CD4-positive, alpha-beta T cell (primary cell): Measurements from ENCODE around the gene ABCC3. TPM values are rescaled to one million over a fixed set of nuclear protein-coding genes. Genes with fewer than 3 reads are reported as not detected.

ENCODE experiments used
- ATAC-seq: fragments of 200-7000 bp; cut with Tn5 transposase; one replicate; pipeline ENCODE4 v1.10.0; 2022; ENCODE audit warnings: mild to moderate bottlenecking; ENCODE audit not compliant: poor library complexity
- CTCF ChIA-PET: fragments of 350-600 bp; sonication (Branson Sonifier 250); formaldehyde crosslinking; loops from one replicate; lab custom pipeline; 2021; ENCODE audit warnings: antibody characterized with exemption, inconsistent platforms; lab: Charles Lee
- POLR2A ChIA-PET: fragments of 350-600 bp; sonication (Branson Sonifier 250); formaldehyde crosslinking; loops from one replicate; lab custom pipeline; 2021; ENCODE audit warnings: antibody characterized with exemption, inconsistent platforms; lab: Charles Lee
- DNase-seq, 14 experiments: peaks; one replicate each; pipeline ENCODE4 v3.0.0-alpha.2; 2013 to 2020; ENCODE audit warnings: mixed read lengths in 2 of 14
- H3K27ac ChIP-seq, 2 donors: one replicate each; pipeline versions ENCODE4 v1.5.1 to v1.7.0; 2013; ENCODE audit warnings: low read length in 2 of 2, low read depth in 1 of 2, mild to moderate bottlenecking in 1 of 2
- H3K27me3 ChIP-seq, 2 experiments: 1 replicate in 1 of 2; 2 replicates in 1 of 2; pipeline versions ENCODE4 v1.6.1 to v1.7.0; 2013; ENCODE audit warnings: low read length in 2 of 2, control low read depth in 1 of 2, mild to moderate bottlenecking in 1 of 2, moderate library complexity in 1 of 2; ENCODE audit not compliant: insufficient read depth in 2 of 2, control insufficient read depth in 1 of 2
- H3K36me3 ChIP-seq: one replicate; pipeline ENCODE4 v1.6.1; 2013; ENCODE audit warnings: low read length, control low read depth; ENCODE audit not compliant: insufficient read depth
- H3K4me1 ChIP-seq: one replicate; pipeline ENCODE4 v1.6.1; 2013; ENCODE audit warnings: low read length, control low read depth; ENCODE audit not compliant: insufficient read depth
- H3K4me3 ChIP-seq: one replicate; pipeline ENCODE4 v1.5.1; 2013; ENCODE audit warnings: mild to moderate bottlenecking, low read length, moderate library complexity
- H3K9me3 ChIP-seq, 2 experiments: 1 replicate in 1 of 2; 2 replicates in 1 of 2; pipeline versions ENCODE4 v1.6.1 to v1.7.0; 2013; ENCODE audit warnings: low read length in 2 of 2, mild to moderate bottlenecking in 2 of 2, control low read depth in 1 of 2, moderate library complexity in 1 of 2; ENCODE audit not compliant: control insufficient read depth in 1 of 2, insufficient read depth in 1 of 2
- H3K27ac Mint-ChIP-seq: one replicate; pipeline ENCODE4 v1.8.0; 2020; ENCODE audit warnings: mixed read lengths
- H3K27me3 Mint-ChIP-seq: one replicate; pipeline ENCODE4 v1.8.0; 2021; ENCODE audit warnings: mixed read lengths
- H3K36me3 Mint-ChIP-seq: one replicate; pipeline ENCODE4 v1.8.0; 2021; ENCODE audit warnings: low read depth, mixed read lengths
- H3K4me1 Mint-ChIP-seq: one replicate; pipeline ENCODE4 v1.8.0; 2021; ENCODE audit warnings: low read depth, mixed read lengths
- H3K4me3 Mint-ChIP-seq: one replicate; pipeline ENCODE4 v1.8.0; 2020; ENCODE audit warnings: mild to moderate bottlenecking, mixed read lengths
- H3K9me3 Mint-ChIP-seq: one replicate; pipeline ENCODE4 v1.8.0; 2020; ENCODE audit warnings: mixed read lengths
- intact Hi-C, 2 experiments: fragments of 100-400 bp; cut with DNase I in 1 of 2; cut with micrococcal nuclease in 1 of 2; formaldehyde crosslinking; loops; one replicate each; pipeline versions ENCODE4 v1.15.1 to v1.9.0; 2023 to 2025; cut with DNase I, micrococcal nuclease
- total RNA-seq, 174 experiments: library from RNA in 2 of 174; stranded (reverse) in 2 of 174; gene quantifications; one replicate each; pipeline ENCODE4 v1.2.3 and lab custom pipeline; 2021 to 2026
- TF ChIP-seq, protein P1 (sequence below): fragments of 200-600 bp; IDR thresholded peaks from one replicate; pipeline ENCODE4 v1.8.0; 2022; ENCODE audit warnings: antibody characterized with exemption, mild to moderate bottlenecking

The ABCC3 gene
- total RNA-seq, 2 experiments from 2014 or later = 0.19 TPM; not detected in 1

DNA sequence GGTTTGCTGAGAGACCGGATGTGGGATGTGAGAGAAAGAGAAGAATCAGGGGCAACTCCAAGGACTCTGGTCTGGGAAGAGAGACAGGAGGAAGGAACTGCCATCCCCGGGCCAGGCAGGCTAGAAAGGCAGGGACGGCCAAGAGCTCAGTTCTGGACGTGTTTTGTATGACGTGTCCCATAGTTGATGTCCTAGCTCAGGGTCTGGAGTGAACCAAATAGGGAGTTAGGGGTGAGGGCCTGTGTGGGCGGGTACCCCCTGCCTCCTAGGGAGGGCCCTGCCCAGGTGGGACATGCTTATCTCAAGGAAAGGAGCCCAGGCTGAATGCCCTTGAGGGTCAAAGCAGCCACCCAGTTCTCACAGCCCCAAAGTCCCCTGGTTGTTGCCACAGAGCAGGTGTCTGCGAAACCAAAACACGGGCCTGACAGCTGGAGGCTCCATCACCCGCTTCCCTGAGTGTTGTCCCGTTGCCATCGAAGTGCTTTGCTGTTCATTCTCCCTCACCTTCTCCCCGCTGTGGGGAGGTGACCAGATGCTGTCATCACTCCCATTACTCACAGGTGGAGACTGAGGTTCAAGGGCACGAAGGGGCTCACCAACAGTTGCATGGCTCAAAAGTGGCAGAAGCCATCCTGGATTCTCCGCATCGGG is 7.5 kb downstream of the ABCC3 start:
- H3K4me1 ChIP-seq = no peaks in the 10 kb centered on the region
- no peak overlapping the region for H3K27ac ChIP-seq
- TF ChIP-seq, protein P1, sequence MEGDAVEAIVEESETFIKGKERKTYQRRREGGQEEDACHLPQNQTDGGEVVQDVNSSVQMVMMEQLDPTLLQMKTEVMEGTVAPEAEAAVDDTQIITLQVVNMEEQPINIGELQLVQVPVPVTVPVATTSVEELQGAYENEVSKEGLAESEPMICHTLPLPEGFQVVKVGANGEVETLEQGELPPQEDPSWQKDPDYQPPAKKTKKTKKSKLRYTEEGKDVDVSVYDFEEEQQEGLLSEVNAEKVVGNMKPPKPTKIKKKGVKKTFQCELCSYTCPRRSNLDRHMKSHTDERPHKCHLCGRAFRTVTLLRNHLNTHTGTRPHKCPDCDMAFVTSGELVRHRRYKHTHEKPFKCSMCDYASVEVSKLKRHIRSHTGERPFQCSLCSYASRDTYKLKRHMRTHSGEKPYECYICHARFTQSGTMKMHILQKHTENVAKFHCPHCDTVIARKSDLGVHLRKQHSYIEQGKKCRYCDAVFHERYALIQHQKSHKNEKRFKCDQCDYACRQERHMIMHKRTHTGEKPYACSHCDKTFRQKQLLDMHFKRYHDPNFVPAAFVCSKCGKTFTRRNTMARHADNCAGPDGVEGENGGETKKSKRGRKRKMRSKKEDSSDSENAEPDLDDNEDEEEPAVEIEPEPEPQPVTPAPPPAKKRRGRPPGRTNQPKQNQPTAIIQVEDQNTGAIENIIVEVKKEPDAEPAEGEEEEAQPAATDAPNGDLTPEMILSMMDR = no peak
- no peak overlapping the region for H3K27ac Mint-ChIP-seq
- H3K27me3 Mint-ChIP-seq = peaks cover 51% of the 10 kb centered on the region
- POLR2A ChIA-PET = no interaction called here
- H3K4me1 Mint-ChIP-seq = no peaks in the 10 kb centered on the region
- no peaks in the 10 kb centered on the region for H3K36me3 ChIP-seq
- no peak overlapping the region for H3K4me3 ChIP-seq
- no peaks in the 10 kb centered on the region for H3K36me3 Mint-ChIP-seq
- H3K9me3 ChIP-seq = no peaks in the 10 kb centered on the region
- CTCF ChIA-PET = no interaction called here
- no peak for DNase-seq
- H3K27me3 ChIP-seq = peaks cover 8 to 16% of the 10 kb centered on the region in 2 experiments
- no peak for ATAC-seq
- H3K9me3 Mint-ChIP-seq = no peaks in the 10 kb centered on the region
- H3K4me3 Mint-ChIP-seq = no peak overlapping the region
- intact Hi-C loops = no loop called here

DNA sequence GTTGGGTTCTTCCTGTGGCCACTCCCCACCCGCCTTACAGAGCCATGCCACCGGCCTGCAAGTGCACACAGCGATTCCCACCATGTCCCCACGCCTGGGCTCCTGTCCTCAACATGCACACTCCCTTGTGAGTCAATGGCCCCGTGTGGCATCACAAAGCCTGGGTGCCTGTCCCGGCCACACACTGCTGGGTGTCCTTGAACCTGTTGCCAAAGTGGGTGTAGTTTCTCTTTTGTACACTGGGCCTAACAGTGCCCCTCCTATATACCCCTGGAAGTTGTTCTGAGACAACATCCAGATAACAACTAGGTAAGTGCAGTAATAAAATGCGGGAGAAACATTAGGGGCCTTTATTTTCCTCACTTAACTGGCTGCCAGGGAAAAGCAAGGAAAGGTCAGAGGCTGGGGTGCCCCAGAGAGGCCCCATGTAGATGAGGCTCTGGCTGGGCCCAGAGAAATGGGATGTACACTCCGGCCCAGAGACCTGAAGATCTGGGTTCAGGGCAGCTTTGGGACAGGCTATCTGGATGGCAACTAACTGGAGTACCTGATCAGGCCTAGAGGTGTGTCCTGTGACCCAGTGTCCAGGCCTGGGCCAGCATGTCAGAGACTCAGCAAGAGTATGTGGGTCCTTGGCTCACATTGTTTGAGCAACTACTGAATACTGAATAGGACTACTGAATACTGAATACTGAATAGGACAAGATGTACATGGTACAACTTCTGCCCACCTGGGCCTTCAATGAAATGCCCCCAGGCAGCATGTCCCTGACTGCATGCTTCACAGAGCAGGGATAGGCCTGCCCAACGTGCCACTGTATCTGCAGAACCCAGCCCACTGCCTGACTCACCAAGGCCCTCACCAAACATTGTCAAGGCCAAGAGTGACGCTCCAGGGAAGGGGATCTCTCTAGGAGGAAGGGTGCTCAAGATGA is 8.3 kb downstream of the ABCC3 start:
- Histone ChIP-seq H3K27me3 (peaks cover 6 to 14% of the 10 kb centered on the region in 2 experiments), H3K36me3 (no peaks in the 10 kb centered on the region), H3K4me1 (no peaks in the 10 kb centered on the region), H3K27ac (no peak overlapping the region), H3K9me3 (no peaks in the 10 kb centered on the region), H3K4me3 (no peak overlapping the region)
- POLR2A ChIA-PET = no interaction called here
- ATAC-seq (no peak), DNase-seq (no peak)
- no peak overlapping the region for H3K4me3 Mint-ChIP-seq
- no peaks in the 10 kb centered on the region for H3K36me3 Mint-ChIP-seq
- no peak overlapping the region for H3K27ac Mint-ChIP-seq
- peaks cover 47% of the 10 kb centered on the region for H3K27me3 Mint-ChIP-seq
- H3K9me3 Mint-ChIP-seq = no peaks in the 10 kb centered on the region
- intact Hi-C loops = no loop called here
- CTCF ChIA-PET = no interaction called here
- TF ChIP-seq, protein P1 = no peak
- H3K4me1 Mint-ChIP-seq = no peaks in the 10 kb centered on the region

DNA sequence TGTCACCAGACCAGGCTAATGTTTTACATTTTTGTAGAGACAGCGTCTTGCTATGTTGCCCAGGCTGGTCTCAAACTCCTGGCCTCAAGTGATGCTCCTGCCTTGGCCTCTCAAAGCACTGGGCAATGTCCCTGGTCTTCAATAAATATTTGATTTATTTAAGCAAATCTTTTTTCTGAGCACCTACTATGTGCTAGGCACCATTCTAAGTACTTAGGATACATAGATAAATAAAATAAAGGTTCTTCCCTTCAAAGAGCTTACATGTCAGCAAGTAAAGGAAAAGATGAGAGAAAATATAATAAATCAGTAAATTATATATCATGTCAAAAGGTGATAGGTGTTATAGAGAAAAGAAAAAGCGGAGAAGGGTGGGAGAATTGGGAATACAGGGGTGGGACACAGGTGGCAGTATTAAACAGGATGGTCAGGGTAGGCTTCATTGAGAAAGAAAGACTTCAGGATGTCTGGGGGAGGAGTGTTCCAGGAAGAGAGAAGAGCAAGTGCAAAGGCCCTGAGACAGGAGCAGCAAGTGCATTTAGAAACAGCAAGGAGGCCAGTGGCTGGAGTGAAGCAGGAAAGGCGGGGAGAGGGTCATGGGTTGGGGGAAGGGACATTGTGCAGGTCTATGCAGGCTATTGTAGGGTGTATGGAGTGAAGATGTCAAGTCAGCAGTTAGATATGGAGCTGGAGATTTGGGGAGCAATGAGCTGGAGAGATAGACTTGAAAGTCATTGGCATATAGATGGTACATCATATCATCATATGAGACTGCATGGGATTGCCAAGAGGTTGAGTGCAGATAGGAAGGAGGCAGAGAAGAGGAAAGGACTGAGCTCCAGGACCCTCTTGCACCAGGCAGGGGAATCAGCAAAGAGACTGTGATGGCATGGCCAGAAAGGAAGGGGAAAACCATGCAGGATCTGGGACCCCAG is 11.3 kb downstream of the ABCC3 start:
- Mint-ChIP-seq H3K27ac (no peak overlapping the region), H3K27me3 (peaks cover 30% of the 10 kb centered on the region), H3K36me3 (no peaks in the 10 kb centered on the region), H3K4me3 (no peak overlapping the region), H3K4me1 (no peaks in the 10 kb centered on the region), H3K9me3 (no peaks in the 10 kb centered on the region)
- H3K36me3 ChIP-seq = no peaks in the 10 kb centered on the region
- ChIA-PET POLR2A (no interaction called here), CTCF (no interaction called here)
- DNase-seq (no peak), ATAC-seq (no peak)
- intact Hi-C loops = no loop called here
- no peak overlapping the region for H3K27ac ChIP-seq
- H3K9me3 ChIP-seq = peaks cover 0 to 3% of the 10 kb centered on the region in 2 experiments
- peaks cover 5 to 6% of the 10 kb centered on the region in 2 experiments for H3K27me3 ChIP-seq
- H3K4me3 ChIP-seq = no peak overlapping the region
- no peaks in the 10 kb centered on the region for H3K4me1 ChIP-seq
- TF ChIP-seq, protein P1 = no peak
